DMS114 treated with DMSO at 0.1 percent for 48 hours (cell line): ENCODE data around the gene GNB2.

ENCODE experiments used
- DNase-seq: peaks from one replicate; lab custom pipeline; 2025; ENCODE audit not compliant: unreplicated experiment; lab: John Stamatoyannopoulos, UW

The GNB2 gene

DNA sequence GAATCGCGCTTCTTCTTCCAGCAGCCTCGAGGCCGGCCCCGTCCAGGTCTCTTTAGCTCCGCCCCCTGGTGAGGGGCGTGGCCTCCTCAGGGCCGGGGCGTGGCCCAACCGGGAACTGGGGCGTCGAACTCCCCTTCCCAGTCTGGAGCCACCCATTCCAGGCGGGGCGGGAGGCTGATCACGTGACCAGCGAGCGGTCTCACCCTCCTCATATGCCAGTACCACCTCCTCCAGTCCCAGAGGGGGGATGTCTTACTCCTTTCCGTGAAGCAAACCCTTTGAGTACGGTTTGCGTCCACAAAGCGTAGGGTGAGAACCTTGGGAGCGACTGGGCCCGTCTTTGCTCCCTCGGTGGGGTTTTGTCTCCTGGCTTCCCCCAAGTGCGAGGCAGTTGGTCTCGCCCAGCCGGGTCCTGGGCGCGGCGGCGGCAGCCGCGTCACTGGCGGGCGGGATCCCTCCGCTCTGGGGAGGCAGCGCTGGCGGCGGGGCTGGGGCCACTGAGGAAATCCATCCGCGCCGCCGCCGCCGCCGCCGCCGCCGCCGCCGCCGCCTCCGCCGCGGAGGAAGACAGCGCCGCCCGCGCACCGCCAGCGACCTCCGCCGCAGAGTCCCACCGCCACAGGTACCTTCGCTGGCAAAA is at the start of gene GNB2:
TSS of gene GNB2 (plus strand) at position 439 of the 640 bp plus-strand sequence. CDS start 2,526 bp downstream, outside the sequence.
- peak; percentile 91 for DNase-seq

DNA sequence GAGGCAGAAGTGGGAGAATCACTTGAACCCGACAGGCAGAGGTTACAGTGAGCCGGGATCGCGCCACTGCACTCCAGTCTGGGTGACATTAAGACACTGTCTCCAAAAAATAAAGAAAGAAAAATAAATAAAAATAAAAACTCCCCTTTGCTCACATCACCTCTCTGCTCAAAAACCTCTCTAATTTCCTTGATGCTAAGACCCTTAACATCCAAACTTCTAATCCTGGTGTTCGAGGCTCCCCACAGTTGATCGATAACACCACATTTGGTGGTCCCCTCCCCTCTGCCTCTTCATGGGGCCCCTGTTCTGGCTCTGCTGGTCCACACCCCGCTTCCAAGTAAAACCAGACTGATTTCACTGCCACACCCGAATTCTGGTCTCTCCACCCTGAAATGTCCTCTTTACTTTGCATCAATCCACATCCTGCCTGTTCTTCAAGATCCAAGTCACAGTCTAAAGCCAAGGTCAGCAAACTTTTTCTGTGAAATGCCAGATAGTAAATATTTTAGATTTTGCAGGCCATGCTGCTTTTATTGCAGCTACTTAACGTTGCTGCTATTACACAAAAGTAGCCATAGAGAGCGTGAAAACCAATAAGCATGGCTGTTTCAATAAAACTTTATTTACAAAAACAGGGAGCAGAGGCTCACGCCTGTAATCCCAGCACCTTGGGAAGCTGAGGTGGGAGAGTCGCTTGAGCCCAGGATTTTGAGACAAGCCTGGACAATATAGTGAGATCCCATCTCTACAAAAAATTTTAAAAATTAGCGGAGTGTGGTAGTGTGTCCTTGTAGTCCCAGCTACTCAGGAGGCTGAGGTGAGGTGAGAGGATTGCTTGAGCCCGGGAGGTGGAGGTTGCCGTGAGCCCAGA is 49.4 kb upstream of the GNB2 start:
- no peak for DNase-seq

DNA sequence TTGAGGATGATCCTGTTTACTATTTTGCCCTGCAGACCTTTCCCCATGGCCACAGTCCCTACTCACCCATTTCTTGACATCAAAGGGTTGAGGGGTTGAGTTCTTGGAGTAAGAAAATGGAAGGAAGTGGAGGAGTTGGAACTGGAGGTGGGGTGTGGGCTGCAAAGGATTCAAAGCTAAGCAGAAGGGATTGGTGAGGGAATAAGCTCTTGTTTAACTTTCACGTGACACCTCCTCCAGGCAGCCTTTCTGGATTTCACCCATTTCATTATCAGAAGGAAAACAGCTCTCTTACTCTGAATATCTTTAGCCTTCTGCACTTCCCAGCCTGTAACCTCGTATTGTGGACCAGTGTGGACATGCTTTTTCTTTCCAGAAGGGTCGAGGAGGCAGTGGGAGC is 47.5 kb upstream of the GNB2 start:
- DNase-seq, result no peak

DNA sequence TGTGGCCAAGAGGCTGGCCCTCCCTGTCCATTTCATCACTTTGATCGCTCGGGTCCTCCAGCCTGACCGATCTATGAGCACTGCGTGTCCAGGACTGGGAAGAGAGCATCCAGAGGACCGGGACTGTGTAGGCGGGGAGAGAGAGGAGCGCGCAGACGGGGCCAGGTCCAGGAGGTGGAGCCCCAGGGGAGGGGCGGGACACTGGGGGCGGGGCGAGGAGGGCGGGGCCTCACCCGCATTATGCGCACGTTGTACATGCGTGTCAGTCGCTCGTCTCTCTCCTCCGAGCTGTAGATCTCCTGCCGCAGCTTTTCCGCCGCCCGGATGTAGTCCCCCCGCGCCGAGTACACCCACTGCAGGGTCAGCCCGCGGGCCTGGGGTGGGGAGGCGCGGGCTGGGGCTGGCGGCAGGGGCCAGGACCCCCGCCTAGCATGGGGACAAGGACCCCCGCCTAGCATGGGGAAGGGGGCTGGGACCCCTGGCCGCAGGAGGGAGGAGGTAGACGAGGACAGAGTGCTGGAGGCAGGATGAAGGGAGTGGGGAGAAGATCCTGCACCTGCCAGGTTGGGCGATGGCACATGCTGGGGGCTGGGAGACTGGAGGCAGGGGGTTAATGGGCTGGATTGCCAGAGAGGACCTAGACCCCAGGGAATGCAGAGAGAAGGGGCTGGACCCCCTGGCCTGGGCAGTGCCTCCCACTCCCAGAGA is 46.9 kb upstream of the GNB2 start:
- DNase-seq, result no peak

DNA sequence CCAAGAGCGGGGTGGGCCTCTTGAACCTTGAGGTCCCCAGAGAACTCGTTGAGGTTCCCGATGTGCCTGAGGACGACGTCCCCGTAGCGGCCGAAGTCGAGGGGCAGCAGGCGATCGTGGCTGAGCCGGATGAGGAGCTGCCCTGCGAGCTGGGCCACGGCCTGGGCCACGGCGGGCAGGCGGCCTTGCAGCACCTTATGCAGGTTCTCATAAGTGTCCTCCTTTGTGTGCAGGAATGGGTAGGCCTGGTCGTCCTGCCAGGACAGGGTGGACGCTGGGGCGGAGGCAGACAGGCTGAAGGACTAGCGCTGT is 46.3 kb upstream of the GNB2 start:
- DNase-seq, result no peak

DNA sequence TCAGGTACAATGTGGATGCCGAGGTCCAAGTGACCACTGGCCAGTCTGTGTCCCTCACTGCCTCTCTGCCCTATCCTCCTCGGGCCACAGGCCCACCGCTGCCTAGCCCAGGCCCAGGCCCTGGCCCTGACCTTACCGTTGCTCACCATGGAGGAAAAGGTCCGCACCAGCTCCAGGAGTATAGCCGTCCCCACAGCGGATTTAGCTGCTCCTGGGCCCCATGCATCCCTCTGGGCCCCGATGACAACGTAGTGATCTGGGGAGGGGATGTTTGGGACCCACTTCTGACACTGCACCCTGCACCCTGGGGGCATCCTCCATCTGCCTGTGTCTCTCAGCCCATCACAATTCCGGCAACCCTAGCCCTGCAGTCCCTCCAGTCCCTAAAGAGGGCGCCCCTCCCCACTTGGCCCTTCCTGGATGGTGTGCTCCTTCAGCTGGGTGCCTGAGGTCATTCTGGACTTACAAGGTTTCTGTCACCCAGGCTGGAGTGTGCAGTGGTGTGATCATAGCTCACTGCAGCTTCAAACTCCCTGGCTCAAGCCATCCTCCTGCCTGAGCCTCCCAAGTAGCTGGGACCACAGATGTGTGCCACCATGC is 44.3 kb upstream of the GNB2 start:
- DNase-seq, result no peak

DNA sequence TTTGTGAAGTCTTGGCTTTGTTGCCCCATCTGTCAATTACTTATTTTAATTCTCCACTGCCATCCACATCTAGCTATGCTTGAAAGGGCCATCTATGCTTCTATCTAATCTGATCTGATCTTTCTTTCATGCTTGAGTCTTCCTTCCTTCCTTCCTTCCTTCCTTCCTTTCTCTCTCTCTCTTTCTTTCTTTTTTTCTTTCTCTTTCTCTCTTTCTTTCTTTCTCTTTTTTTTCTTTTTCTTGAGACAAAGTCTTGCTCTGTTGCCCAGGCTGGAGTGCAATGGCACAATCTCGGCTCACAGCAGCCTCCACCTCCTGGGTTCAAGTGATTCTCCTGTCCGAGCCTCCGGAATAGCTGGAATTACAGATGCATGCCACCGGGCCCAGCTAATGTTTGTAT is 43.5 kb upstream of the GNB2 start:
- no peak for DNase-seq

DNA sequence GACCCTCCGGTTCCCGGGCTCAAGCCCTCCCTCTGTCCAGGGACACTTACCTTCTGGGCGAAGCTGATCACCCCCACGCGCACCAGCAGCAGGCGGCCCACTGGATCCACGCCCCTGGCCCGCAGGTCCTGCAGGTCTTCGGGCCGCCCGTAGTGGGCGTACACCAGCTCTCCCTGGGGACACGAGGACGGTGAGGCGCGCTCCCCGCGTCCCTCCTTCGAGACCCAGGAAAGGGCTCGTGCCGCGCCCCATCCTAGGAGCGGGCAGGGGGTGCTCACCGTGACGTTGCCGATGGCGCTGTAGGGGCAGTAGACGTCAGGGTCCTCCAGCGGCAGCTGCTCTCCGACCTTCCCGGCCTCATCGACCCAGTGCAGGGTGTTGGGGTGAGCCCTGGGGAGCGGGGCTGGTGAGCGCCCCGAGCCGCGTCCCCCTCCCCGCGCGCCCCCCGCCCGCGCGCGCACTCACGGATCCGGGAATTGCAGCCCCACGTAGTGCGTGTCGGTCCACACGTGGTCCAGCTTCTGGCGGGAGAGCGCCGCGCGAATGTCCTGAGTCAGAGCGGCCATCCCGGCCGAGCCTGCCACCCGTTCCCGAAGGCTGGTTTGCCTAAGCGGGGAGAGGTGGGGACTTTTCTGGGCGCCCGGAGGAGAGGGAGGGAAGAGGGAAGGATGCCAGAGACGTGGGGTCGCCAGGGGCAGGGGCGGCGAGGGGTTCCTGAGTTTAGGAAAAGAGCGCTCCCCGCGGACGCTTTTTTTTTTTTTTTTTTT is 40.4 kb upstream of the GNB2 start:
- peak; percentile 18 for DNase-seq

DNA sequence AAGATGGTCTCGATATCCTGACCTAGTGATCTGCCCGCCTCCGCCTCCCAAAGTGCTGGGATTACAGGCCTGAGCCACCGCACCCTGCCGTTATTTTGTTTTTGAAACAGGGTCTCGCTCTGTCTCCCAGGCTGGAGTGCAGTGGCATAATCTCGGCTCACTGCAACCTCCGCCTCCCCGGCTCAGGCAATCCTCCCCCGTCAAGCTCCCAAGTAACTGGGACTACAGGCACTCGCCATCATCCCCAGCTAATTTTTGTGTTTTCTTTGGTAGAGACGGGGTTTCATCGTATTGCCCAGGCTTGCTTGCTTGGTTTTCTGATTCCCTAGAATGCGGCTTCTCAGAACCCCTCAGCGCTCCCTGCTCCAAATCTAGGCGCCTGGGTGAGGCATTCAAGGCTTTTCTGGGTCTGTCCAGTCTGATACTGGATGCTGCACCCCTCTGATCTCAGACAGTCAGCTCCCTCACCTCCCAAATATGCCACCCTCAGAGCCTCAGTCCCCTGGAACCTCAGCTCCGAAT is 33.5 kb upstream of the GNB2 start:
- no peak for DNase-seq

DNA sequence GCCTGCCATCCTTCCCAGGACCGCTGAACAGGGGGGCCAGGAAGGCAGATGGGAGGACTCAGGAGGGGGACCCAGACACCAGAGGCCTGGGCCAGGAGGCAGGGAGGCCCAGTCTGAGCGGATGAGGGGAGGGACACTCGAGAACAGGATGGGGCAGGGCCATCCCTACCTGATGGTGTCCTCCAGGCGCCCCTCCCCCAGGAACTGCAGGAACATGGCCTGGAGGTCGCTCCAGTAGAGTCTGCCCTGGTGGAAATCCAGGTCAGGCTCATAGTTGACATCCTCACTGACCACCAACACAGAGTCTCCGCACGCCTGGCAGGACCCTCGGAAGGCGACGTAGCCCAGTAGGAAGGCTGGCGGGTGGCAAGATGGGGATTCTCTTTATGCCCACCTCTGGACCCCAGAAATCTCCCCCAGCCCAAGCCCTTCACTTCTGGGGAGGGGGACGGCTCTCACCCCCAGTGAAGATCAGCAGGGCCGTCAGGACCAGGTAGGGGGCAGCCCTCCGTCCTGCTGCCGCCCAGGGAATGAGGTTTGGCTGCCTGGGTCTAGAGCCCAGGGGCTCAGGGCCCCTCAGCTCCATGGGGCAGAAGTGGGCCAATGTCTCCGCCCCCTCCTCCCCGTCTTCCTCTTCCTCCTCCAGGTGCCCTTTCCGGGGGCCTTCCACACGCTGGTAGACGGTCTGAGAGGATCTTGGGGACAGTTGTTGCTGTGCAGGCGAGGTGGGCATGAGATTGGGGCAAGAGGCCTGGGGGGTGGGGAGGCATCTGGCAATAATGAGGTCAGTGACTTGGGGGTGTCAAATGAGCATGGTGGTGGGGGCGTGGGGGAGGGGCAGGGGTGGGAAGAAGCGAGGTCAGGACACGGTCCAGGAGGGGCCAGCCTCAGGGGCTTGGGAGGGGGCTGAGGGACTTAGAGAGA is 32.8 kb upstream of the GNB2 start:
- no peak for DNase-seq

DNA sequence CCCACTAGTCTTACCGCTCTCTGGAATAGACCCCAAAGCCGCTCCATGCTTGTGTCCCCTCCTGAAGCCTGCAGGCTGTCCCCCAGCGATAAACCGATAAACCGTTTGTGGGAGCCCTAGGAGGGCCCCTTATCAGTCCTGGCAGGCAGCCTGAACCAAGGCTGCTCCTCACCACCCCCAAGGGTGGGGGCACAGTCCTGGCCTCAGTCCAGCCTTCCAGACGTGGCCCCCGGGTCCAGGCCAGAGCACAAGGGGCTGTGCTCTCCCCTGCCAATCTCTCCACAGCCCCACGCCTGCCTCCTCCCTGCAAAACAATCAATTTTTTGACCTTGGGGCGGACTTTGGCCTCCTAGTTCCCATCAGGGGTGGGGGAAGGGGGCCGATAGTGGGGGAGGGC is 32.1 kb upstream of the GNB2 start, which contains the start of gene TFR2:
TSS of gene TFR2 (minus strand) at position 90 of the 397 bp plus-strand sequence. CDS start at position 47, 43 bp downstream.
- DNase-seq, result no peak

DNA sequence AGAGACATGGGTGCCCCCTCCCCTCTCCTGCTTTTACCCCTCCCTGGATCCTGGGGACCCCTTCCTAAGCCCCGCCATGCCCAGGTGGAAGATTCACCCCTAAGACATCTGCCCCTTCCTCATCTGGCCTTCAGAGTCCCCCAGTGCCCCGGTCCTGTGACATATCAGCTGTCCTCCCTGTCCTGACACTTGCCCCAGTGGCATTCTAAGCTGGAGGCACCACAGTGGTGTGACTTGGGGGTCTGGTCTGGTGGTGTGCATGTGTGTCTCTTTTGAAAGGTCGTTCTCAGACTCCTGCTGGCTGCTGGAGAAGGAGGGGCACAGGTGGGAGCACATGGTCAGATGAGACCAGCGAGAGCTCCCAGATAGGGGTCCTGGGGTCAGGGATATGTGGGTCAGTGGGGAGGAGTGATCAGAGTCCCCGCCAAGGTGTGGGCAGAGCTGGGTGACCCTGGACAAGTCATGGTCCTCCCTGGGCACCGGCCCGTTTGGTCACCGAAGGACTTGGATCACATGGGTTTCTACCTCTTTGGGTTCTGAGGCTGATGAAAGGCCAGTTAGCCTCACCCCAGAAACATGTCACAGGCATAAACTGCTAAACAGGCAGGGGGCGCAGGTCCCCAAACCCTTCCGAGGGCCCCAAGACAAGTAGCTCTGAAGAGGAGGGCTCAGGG is 31.5 kb upstream of the GNB2 start:
- DNase-seq, result no peak

DNA sequence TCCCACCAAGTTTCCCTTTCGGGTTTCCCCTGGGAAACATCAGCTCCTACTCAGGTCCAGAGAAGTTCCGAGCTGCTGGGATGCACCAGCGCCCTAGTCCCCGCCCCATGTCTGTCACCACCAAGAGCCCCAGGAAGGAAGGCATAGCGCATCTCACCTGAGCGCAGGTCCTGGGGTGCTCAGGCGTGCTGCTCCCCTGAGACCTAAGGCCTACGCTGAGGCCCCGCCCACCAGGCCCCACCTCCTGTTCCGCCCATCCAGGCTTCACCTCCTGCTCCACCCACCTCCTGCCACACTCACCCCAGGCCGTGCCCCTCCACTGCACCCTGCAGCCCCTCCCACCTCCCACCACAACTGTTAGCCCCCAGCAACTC is 31.0 kb upstream of the GNB2 start:
- no peak for DNase-seq

DNA sequence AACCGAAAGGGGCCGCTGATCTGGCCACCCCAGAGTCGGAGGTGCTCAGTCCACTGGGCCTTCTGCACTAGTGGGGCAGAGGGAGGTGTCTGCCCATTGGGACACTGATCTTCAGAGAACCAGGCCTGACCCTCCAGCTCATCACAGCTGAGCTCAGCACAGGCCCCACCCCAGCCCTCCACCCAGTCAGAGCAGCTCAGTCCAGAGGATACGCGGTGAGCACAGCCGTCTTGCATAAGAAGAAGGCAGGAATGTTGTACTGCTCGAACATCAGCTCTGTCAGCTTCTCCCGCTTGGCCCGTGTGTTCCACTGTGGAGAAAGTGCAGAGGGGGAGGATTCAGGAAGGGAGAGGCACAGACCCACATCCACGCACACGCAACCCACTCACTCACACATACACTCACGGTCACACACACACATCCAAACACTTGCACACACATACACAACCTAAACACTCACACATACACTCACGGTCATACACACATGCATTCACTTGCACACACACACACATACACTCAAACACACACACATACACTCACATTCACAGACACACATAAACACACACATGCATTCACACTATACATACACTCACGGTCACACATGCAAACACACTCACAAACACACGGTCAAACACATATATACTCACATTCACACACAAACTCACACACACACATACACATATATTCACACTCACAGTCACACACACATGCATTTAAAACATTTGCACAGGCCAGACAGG is 23.5 kb upstream of the GNB2 start:
- no peak for DNase-seq

DNA sequence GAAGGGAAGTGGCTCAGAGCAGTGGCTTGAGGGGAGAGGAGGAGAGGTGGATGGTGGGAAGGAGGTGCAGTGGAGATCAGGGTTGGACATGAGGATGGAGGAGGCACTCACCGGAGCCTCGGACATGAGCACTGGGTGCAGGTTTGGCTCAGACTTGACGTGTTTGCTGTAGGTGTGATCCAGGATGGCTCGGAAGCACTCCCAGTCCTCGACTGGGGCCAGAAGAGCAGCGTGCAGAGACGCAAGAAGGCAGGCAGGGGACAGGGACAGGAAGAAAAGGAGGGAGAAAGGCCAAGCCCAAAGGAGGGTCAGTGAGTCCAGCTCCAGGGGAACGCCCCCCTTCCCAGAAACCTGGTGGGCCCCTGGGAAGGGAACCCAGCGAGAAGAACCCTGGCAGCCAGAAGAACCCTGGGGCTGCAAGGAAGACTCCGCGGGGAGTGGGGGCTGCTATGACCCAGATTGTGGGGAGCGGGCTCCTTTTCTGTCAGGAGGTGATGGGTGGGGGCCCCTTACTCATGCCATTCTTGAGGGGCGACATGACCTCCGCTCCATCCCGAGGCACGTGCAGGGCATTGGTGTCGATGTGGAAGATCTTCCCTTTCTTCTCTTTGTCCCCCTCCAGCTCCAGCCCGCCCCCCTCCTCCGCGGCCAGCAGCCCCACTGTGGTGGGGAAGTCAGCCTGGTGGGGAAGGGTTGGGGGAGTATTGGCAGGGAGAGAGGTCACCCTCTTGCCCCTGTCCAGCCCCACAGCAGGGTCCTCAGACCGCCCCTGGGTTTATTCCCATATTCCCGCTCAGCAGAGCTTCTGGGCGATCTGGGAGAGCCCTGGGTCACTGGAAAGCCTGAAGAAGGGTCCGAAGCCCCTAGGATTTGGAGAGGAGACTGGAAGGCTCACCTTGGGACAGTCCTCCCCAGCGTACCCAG is 18.4 kb upstream of the GNB2 start:
- DNase-seq, result no peak

DNA sequence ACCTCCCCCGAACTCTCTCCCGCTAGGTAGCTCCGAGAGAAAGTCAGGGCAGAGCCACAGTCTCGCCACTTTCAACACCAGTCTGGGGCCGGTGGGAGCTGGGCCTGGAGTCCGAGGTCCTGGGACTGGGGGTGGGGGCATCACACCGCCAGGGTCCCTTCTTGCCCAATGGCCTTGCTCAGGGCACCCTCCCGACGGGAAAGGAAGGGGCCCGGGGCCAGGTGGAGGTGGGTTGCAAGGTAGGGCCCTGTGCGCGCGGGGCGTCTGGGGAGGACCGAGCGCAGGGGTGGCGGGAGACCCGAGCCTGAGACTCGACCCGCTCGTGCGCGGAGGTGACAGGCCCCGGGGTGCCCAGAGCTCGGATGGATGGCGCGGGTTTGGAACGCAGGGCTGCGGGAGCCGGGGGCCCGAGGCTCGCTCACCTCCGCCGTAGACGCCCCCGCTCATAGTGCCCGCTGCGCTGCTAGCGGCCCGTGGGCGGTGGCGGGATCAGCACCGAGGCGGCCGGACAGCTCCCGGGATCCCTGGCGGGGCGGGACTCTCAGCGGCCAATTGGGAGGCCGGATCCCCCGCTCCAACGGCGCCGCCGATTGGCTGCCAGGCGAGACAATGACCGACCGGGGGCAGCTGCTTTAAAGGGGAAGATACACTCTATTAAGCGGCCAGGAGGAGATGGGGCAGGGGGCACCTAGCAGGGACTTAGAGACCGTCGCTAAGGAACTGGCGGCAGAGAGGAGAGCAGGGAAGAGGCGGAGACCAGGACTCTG is 17.4 kb upstream of the GNB2 start, which contains the start of gene ACTL6B:
TSS of gene ACTL6B (minus strand) at position 541 of the 767 bp plus-strand sequence. CDS start at position 447, 94 bp downstream.
- no peak for DNase-seq
